PFSK-1 (cell line): ENCODE results near the gene RASAL2.

Source experiments
- FOXP2 ChIP-seq: optimal IDR thresholded peaks from 2 replicates; pipeline ENCODE3; 2011; ENCODE audit warnings: borderline replicate concordance, control low read depth, inconsistent platforms; ENCODE audit not compliant: insufficient read depth; ENCODE audit errors: extremely low read length, extremely low read depth
- POLR2AphosphoS5 ChIP-seq: IDR thresholded peaks from 2 replicates; pipeline ENCODE4 v1.6.1; 2012; ENCODE audit warnings: low read depth, mild to moderate bottlenecking, control low read depth, low read length, moderate library complexity
- SIN3A ChIP-seq: IDR thresholded peaks from 2 replicates; pipeline ENCODE4 v1.6.1; 2012; ENCODE audit warnings: mild to moderate bottlenecking, low read length, moderate library complexity, borderline replicate concordance; ENCODE audit not compliant: insufficient read depth
- TAF1 ChIP-seq: IDR thresholded peaks from 2 replicates; pipeline ENCODE4 v1.6.1; 2012; ENCODE audit warnings: low read length, control low read depth, borderline replicate concordance; ENCODE audit not compliant: insufficient read depth
- TF ChIP-seq, protein P1 (sequence below), 2 experiments: IDR thresholded peaks; 2 replicates each; pipeline versions ENCODE4 v1.6.1 to v1.8.0; 2011 to 2012; ENCODE audit warnings: low read depth in 2 of 2, low read length in 2 of 2, control low read depth in 1 of 2, inconsistent platforms in 1 of 2, mild to moderate bottlenecking in 1 of 2, moderate library complexity in 1 of 2; ENCODE audit not compliant: insufficient read depth in 1 of 2

DNA sequence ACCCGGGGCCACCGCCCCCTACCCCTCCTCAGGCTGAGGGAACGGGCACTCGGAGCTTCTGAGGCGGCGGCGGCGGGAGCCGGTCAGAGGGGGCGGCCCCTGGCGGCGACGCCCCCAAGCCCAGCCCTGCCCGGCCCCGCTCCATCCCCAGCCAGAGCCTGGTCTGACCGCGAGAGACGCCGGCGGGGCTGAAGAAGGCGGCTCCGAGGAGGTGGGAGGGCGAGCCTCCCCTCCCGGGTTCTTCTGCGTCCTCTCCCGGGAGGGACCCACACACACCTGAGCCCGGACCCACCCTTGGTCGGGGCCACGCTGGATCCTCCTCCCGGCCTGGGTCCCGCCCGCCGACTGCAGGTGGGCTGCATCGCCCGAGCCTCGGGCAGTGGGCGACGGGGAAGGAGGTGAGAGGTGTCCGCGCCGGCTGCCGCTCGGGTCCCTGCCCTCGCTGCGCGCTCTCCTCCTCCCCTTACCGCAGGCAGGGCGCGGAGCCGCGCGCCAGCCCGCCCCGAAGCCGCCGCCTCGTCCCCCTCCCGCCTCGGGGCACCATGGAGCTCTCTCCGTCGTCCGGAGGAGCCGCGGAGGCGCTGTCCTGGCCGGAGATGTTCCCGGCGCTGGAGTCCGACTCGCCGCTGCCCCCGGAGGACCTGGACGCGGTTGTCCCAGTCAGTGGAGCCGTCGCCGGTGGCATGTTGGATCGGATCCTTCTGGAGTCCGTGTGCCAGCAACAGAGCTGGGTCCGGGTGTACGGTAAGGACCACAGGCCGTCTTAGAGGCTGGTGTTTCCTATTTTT is at the start of gene RASAL2:
- TF ChIP-seq POLR2AphosphoS5, result no peak
- TF ChIP-seq, protein P1, sequence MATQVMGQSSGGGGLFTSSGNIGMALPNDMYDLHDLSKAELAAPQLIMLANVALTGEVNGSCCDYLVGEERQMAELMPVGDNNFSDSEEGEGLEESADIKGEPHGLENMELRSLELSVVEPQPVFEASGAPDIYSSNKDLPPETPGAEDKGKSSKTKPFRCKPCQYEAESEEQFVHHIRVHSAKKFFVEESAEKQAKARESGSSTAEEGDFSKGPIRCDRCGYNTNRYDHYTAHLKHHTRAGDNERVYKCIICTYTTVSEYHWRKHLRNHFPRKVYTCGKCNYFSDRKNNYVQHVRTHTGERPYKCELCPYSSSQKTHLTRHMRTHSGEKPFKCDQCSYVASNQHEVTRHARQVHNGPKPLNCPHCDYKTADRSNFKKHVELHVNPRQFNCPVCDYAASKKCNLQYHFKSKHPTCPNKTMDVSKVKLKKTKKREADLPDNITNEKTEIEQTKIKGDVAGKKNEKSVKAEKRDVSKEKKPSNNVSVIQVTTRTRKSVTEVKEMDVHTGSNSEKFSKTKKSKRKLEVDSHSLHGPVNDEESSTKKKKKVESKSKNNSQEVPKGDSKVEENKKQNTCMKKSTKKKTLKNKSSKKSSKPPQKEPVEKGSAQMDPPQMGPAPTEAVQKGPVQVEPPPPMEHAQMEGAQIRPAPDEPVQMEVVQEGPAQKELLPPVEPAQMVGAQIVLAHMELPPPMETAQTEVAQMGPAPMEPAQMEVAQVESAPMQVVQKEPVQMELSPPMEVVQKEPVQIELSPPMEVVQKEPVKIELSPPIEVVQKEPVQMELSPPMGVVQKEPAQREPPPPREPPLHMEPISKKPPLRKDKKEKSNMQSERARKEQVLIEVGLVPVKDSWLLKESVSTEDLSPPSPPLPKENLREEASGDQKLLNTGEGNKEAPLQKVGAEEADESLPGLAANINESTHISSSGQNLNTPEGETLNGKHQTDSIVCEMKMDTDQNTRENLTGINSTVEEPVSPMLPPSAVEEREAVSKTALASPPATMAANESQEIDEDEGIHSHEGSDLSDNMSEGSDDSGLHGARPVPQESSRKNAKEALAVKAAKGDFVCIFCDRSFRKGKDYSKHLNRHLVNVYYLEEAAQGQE (IDR thresholded peaks at IDR 0.05; ENCODE audit: insufficient read depth in 1 of 2, low read depth in 2 of 2, low read length in 2 of 2), result no peak
- no peak for TF ChIP-seq TAF1
- TF ChIP-seq SIN3A, result no peak
- TF ChIP-seq FOXP2, result no peak
